ENCODE results near the gene PSMB7. TPM values are rescaled to one million over a fixed set of nuclear protein-coding genes. Genes with fewer than 3 reads are reported as not detected.

Gene PSMB7
- total and polyA plus RNA-seq, 2 of the 8 experiments (the other 6 are each of a cell fraction or from before 2014, with no cell fraction given): 222 to 357 TPM

- Histone ChIP-seq H3K9me3 (ENCODE audit: insufficient read depth in 2 of 2, low read depth in 1 of 2, low read length in 1 of 2) (no peaks in the 10 kb centered on the region), H4K91ac (replicated peaks; ENCODE audit: insufficient read length, low read length) (no peak overlapping the region), H2BK15ac (ENCODE audit: low read length) (no peak overlapping the region), H3K36me3 (ENCODE audit: control insufficient read depth in 2 of 4, insufficient read depth in 4 of 4, low read length in 3 of 4) (no peaks in the 10 kb centered on the region), H3K79me2 (ENCODE audit: control insufficient read depth in 1 of 2, insufficient read depth in 2 of 2, low read length in 2 of 2) (no peaks in the 10 kb centered on the region), H4K20me1 (replicated peaks in 1 of 2; ENCODE audit: control insufficient read depth in 1 of 2, insufficient read depth in 2 of 2, low read length in 2 of 2) (peaks cover 0 to 5% of the 10 kb centered on the region in 2 experiments), H3K23me2 (ENCODE audit: low read depth, low read length) (no peaks in the 10 kb centered on the region), H3K4me3 (ENCODE audit: extremely low read depth in 1 of 4, insufficient read depth in 2 of 4, low read depth in 3 of 4, low read length in 4 of 4) (no peak overlapping the region), H3K9ac (replicated peaks in 1 of 4; ENCODE audit: extremely low read depth in 1 of 4, low read depth in 3 of 4, low read length in 3 of 4) (no peak overlapping the region), H3K79me1 (ENCODE audit: low read depth, low read length) (peaks cover 2% of the 10 kb centered on the region; the same call in 1 of the 2 replicates), H3K4me1 (replicated peaks in 1 of 4; ENCODE audit: control insufficient read depth in 3 of 4, insufficient read depth in 4 of 4, low read length in 3 of 4) (peaks cover 0 to 5% (median 1%) of the 10 kb centered on the region in 4 experiments; a peak in 3 of 7 replicates), H4K8ac (ENCODE audit: extremely low read depth, insufficient read depth, low read length) (no peak overlapping the region), H3K23ac (ENCODE audit: insufficient read length) (no peak overlapping the region), H3K18ac (ENCODE audit: extremely low read depth, low read length) (no peak overlapping the region), H3K27me3 (replicated peaks in 1 of 4; ENCODE audit: control insufficient read depth in 3 of 4, extremely low read depth in 1 of 4, insufficient read depth in 3 of 4, low read length in 3 of 4) (no peaks in the 10 kb centered on the region), H3K27ac (ENCODE audit: low read depth, low read length) (no peak overlapping the region), H3K56ac (replicated peaks; ENCODE audit: insufficient read length, low read depth, low read length) (no peak overlapping the region), H2BK120ac (replicated peaks; ENCODE audit: low read depth, low read length) (no peak overlapping the region), H3K4ac (replicated peaks; ENCODE audit: insufficient read length, low read depth, low read length) (no peak overlapping the region), H2BK5ac (ENCODE audit: low read depth, low read length) (no peak overlapping the region), H2BK20ac (ENCODE audit: low read length) (no peak overlapping the region), H4K5ac (ENCODE audit: insufficient read length, low read depth, low read length) (no peak overlapping the region), H2AK5ac (ENCODE audit: low read depth, low read length) (no peak overlapping the region), H3K14ac (ENCODE audit: insufficient read length) (no peak overlapping the region), H3K4me2 (ENCODE audit: insufficient read depth in 1 of 2, low read depth in 2 of 2, low read length in 2 of 2) (no peak overlapping the region), H2AFZ (ENCODE audit: low read length) (no peak overlapping the region), H2BK12ac (ENCODE audit: low read depth, low read length) (no peak overlapping the region)
- CTCF ChIA-PET (ENCODE audit: partially characterized antibody): interaction anchor here (1.1 to 3.2 kb wide), 2 partner anchors 9 to 17 kb away, joined by 4 to 23 read pairs; no protein-coding TSS in a partner anchor
- DNase-seq (ENCODE audit: low read depth in 1 of 2, low spot score in 2 of 2): no peak
- FAIRE-seq: no peak
- no peak for TF ChIP-seq CTBP2 (IDR thresholded peaks at IDR 0.05; ENCODE audit: borderline replicate concordance, insufficient read depth, insufficient read length, low read length)
- 89% methylated on average over 18 of the region's 18 CpGs; no CpG with 5 or more reads in 1 of the 2 experiments for WGBS, 2 experiments (ENCODE audit: extremely low coverage in 1 of 2, insufficient coverage in 1 of 2, insufficient read length in 1 of 2, insufficient replicate concordance in 2 of 2, low coverage in 1 of 2, low lambda C conversion rate in 2 of 2, missing lambda C conversion rate in 1 of 2)
- POLR2A ChIA-PET (ENCODE audit: partially characterized antibody): no interaction called here
Measured at GRCh38 chr9:124313940-124314339, 101.3 kb downstream of the PSMB7 start.

Measured in H1 (cell line).